HepG2 (cell line): ENCODE measurements around the gene GRAMD4. TPM values are rescaled to one million over a fixed set of nuclear protein-coding genes. Genes with fewer than 3 reads are reported as not detected.

ENCODE experiments used
- ATAC-seq: fragments of 200-7000 bp; cut with Tn5 transposase; 3 replicates; pipeline ENCODE4 v1.9.1; 2020; ENCODE audit warnings: mild to moderate bottlenecking, moderate library complexity
- BruUV-seq: library from RNA; stranded (reverse); fragments of 400-500 nt; replicated peaks from 2 replicates; lab custom pipeline; 2021; lab: Mats Ljungman, UMichigan
- CTCF ChIA-PET: fragments of 300-600 bp; formaldehyde crosslinking; extraction: SDS; loops from one replicate; lab custom pipeline; 2021; ENCODE audit warnings: low total read pairs, inconsistent platforms, low intra/inter-chr PET ratio; lab: Yijun Ruan, JAX
- POLR2A ChIA-PET: fragments of 350-600 bp; sonication (Branson Sonifier 250); formaldehyde crosslinking; loops from one replicate; lab custom pipeline; 2020; ENCODE audit warnings: antibody characterized with exemption, inconsistent platforms; lab: Yijun Ruan, JAX
- DNase-seq: peaks from one replicate; pipeline ENCODE4 v3.0.0-alpha.2; 2015; ENCODE audit warnings: low spot score
- FAIRE-seq: peaks from 3 replicates; lab custom pipeline; 2011; peaks lifted over from hg19 to GRCh38; lab: Jason Lieb, UNC
- H2AFZ ChIP-seq: one replicate; pipeline ENCODE4 v1.6.1; 2011; ENCODE audit warnings: low read length, inconsistent platforms
- H3K27ac ChIP-seq: fragments of 300-600 bp; 3 replicates; pipeline ENCODE4 v1.8.0; 2011; ENCODE audit warnings: mixed run types, mild to moderate bottlenecking, mixed read lengths, low read length, inconsistent platforms; ENCODE audit not compliant: insufficient read depth; ENCODE audit errors: extremely low read length
- H3K27me3 ChIP-seq, 2 experiments: fragments of 200-600 bp in 1 of 2; 2 replicates in 1 of 2; 3 replicates in 1 of 2; pipeline versions ENCODE4 v1.6.0 to v1.8.0; 2011; ENCODE audit warnings: low read length in 2 of 2, mild to moderate bottlenecking in 2 of 2, moderate library complexity in 2 of 2, inconsistent platforms in 1 of 2; ENCODE audit not compliant: insufficient read depth in 2 of 2, control insufficient read depth in 1 of 2
- H3K36me3 ChIP-seq, 2 experiments: fragments of 200-600 bp in 1 of 2; replicated peaks in 1 of 2; 2 replicates in 1 of 2; 3 replicates in 1 of 2; pipeline versions ENCODE4 v1.5.1 to v1.8.0; 2011; ENCODE audit warnings: low read length in 2 of 2, inconsistent platforms in 1 of 2; ENCODE audit not compliant: insufficient read depth in 2 of 2, control insufficient read depth in 1 of 2
- H3K4me1 ChIP-seq: 2 replicates; pipeline ENCODE4 v1.5.1; 2012; ENCODE audit warnings: low read length, inconsistent platforms; ENCODE audit not compliant: insufficient read depth
- H3K4me2 ChIP-seq: 2 replicates; pipeline ENCODE4 v1.6.0; 2011; ENCODE audit warnings: low read depth, low read length, inconsistent platforms
- H3K4me3 ChIP-seq, 3 experiments: fragments of 200-600 bp in 1 of 3; sonication (generic), shearing (Covaris generic) in 1 of 3; replicated peaks in 1 of 3; 2 replicates each; pipeline ENCODE4 v1.5.1; 2011 to 2016; ENCODE audit warnings: low read length in 3 of 3, inconsistent platforms in 2 of 3, low read depth in 2 of 3, mild to moderate bottlenecking in 2 of 3, control low read depth in 1 of 3, mixed read lengths in 1 of 3; ENCODE audit not compliant: insufficient read depth in 1 of 3
- H3K79me2 ChIP-seq: one replicate; pipeline ENCODE4 v1.6.1; 2011; ENCODE audit warnings: low read length, inconsistent platforms; ENCODE audit not compliant: insufficient read depth
- H3K9ac ChIP-seq: 2 replicates; pipeline ENCODE4 v1.6.0; 2011; ENCODE audit warnings: mild to moderate bottlenecking, low read depth, low read length, inconsistent platforms; ENCODE audit not compliant: insufficient read depth
- H3K9me3 ChIP-seq: 2 replicates; pipeline ENCODE4 v1.5.1; 2012; ENCODE audit warnings: mild to moderate bottlenecking, low read length
- H4K20me1 ChIP-seq: 2 replicates; pipeline ENCODE4 v1.6.0; 2011; ENCODE audit warnings: inconsistent platforms, mild to moderate bottlenecking, low read length, moderate library complexity; ENCODE audit not compliant: insufficient read depth
- CENPT ChIP-seq: sonication (generic); formaldehyde crosslinking; IDR thresholded peaks from 2 replicates; pipeline ENCODE4 v1.8.0; 2022; ENCODE audit warnings: low read depth, mild to moderate bottlenecking, moderate library complexity, missing genetic modification reagents
- CTCF ChIP-seq: sonication (generic); formaldehyde crosslinking; IDR thresholded peaks from 2 replicates; pipeline ENCODE4 v1.5.0; 2020; ENCODE audit warnings: mild to moderate bottlenecking, missing genetic modification reagents, moderate library complexity
- ETV5 ChIP-seq: IDR thresholded peaks from 2 replicates; pipeline ENCODE4 v1.6.1; 2018; ENCODE audit warnings: missing biosample characterization, missing genetic modification reagents, inconsistent platforms, borderline replicate concordance
- GATAD2A ChIP-seq: IDR thresholded peaks from 2 replicates; pipeline ENCODE4 v1.6.1; 2016
- GFI1 ChIP-seq: sonication (generic); formaldehyde crosslinking; IDR thresholded peaks from 2 replicates; pipeline ENCODE4 v1.5.0; 2020; ENCODE audit warnings: missing genetic modification reagents, mild to moderate bottlenecking, borderline replicate concordance
- HNRNPL ChIP-seq: fragments of 200-400 bp; formaldehyde crosslinking; IDR thresholded peaks from 2 replicates; pipeline ENCODE4 v1.6.1; 2017; ENCODE audit warnings: mild to moderate bottlenecking, low read depth, low read length
- NR2F6 ChIP-seq, 2 experiments: IDR thresholded peaks; 2 replicates each; pipeline ENCODE4 v1.6.1; 2016; ENCODE audit warnings: antibody characterized with exemption in 1 of 2, mild to moderate bottlenecking in 1 of 2
- RAD21 ChIP-seq: fragments of 450-650 bp; formaldehyde crosslinking; IDR thresholded peaks from 2 replicates; pipeline ENCODE4 v1.5.0; 2020; ENCODE audit warnings: mild to moderate bottlenecking
- RAD51 ChIP-seq: fragments of 450-650 bp; IDR thresholded peaks from 2 replicates; pipeline ENCODE4 v1.6.1; 2016; ENCODE audit warnings: borderline replicate concordance
- SOX13 ChIP-seq, 3 experiments: fragments of 450-650 bp in 1 of 3; sonication (generic) in 1 of 3; formaldehyde crosslinking in 1 of 3; IDR thresholded peaks in 2 of 3; conservative IDR thresholded peaks in 1 of 3; 2 replicates each; pipeline versions ENCODE4 v1.5.0 to v1.6.1; 2016 to 2020; ENCODE audit warnings: antibody characterized with exemption in 1 of 3, mild to moderate bottlenecking in 1 of 3, missing compliant biosample characterization in 1 of 3, missing genetic modification reagents in 1 of 3, moderate library complexity in 1 of 3
- SOX5 ChIP-seq: IDR thresholded peaks from 2 replicates; pipeline ENCODE4 v1.6.1; 2016; ENCODE audit warnings: borderline replicate concordance
- ZEB1 ChIP-seq: IDR thresholded peaks from 2 replicates; pipeline ENCODE4 v1.6.1; 2012; ENCODE audit warnings: mild to moderate bottlenecking, low read depth, inconsistent platforms; ENCODE audit not compliant: insufficient replicate concordance
- ZNF572 ChIP-seq: sonication (generic); formaldehyde crosslinking; IDR thresholded peaks from 2 replicates; pipeline ENCODE4 v1.5.1; 2020; ENCODE audit warnings: mild to moderate bottlenecking, missing genetic modification reagents
- ZNF816 ChIP-seq: sonication (generic); formaldehyde crosslinking; IDR thresholded peaks from 2 replicates; pipeline ENCODE4 v1.8.0; 2022; ENCODE audit warnings: missing genetic modification reagents, mild to moderate bottlenecking, borderline replicate concordance
- ZNF878 ChIP-seq: sonication (generic); formaldehyde crosslinking; IDR thresholded peaks from 2 replicates; pipeline ENCODE4 v1.8.1; 2023; ENCODE audit warnings: mild to moderate bottlenecking, missing genetic modification reagents, moderate library complexity
- WGBS: methylation state at CpG from one replicate; pipeline ENCODE4 v1.1.6; 2017; ENCODE audit warnings: low lambda C conversion rate; 5-methylcytosine and 5-hydroxymethylcytosine counted together
- in situ Hi-C: cut with HindIII; loops from 2 replicates; pipeline ENCODE4 v1.10.0; 2017; ENCODE audit warnings: low pct_unique_long_range_greater_than_20kb; ENCODE audit not compliant: extremely low pct_ligation_motif_present
- intact Hi-C: fragments of 100-400 bp; cut with micrococcal nuclease; formaldehyde crosslinking; loops from one replicate; pipeline ENCODE4 v1.10.0; 2022; ENCODE audit not compliant: unreplicated experiment
- polyA plus RNA-seq, 8 experiments: library from polyadenylated mRNA; depleted of rRNA in 3 of 8; stranded (reverse) in 7 of 8; unstranded in 1 of 8; fragments of >200 nt; fragmentation: Illumina TruSeq in 4 of 8; extraction: Trizol in 4 of 8; gene quantifications; 2 replicates each; pipeline versions ENCODE4 v1.2.1 to v1.2.3, GENCODE V29; 2011 to 2016; ENCODE audit warnings: low read depth in 4 of 8, missing spikeins in 1 of 8, mixed read lengths in 1 of 8; ENCODE audit not compliant: insufficient read depth in 1 of 8
- total RNA-seq, 5 experiments: library from RNA; depleted of rRNA; stranded (reverse); fragments of >200 nt; fragmentation: Illumina TruSeq; extraction: Trizol; gene quantifications; 2 replicates each; pipeline ENCODE4 v1.2.3, GENCODE V29; 2016; ENCODE audit warnings: low read depth in 1 of 5
- TF ChIP-seq, protein P1 (sequence below): sonication (generic); formaldehyde crosslinking; IDR thresholded peaks from 2 replicates; pipeline ENCODE4 v1.5.1; 2020; ENCODE audit warnings: mild to moderate bottlenecking, missing genetic modification reagents, moderate library complexity

The GRAMD4 gene
- total and polyA plus RNA-seq, 2 of the 13 experiments (the other 11 are each of a cell fraction or from before 2014, with no cell fraction given): 15.2 to 15.7 TPM

DNA sequence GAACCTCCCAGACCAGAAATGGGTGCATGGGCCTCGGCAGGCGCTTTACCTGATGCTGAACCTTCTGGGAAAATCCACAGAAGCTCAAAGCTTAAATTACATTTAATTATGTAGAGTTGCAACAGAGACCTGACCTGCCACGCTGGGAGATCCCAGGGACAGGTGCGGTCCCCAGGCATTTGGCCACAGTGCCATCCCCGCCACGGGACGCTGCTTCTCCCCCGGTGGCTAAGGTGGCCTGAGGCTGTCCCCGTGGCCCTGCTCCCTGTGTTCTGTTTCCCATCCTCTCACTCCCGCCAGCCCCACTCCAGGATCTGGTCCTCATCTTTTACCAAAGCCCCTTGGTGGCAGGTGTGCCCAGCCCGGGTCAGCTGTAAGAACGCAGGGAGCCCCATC, 39.6 kb downstream of the GRAMD4 start (continued):
- TF ChIP-seq RAD51 (no peak), ZNF816 (no peak)
- TF ChIP-seq, all 625 proteins: peak for 0

GRCh38 chr22:46660604-46661201, 40.5 kb downstream of the GRAMD4 start:
- H3K36me3 ChIP-seq: peaks cover 2 to 6% of the 10 kb centered on the region in 2 experiments; a peak in 2 of 5 replicates
- peak; percentile 41 for DNase-seq
- no peak overlapping the region; a peak in 1 of 6 replicates for H3K4me3 ChIP-seq
- ChIA-PET POLR2A (interaction anchor here (1.0 kb wide), 1 partner anchor 8 kb away, joined by 5 read pairs; no protein-coding TSS in a partner anchor), CTCF (no interaction called here)
- no peak overlapping the region for H3K27ac ChIP-seq
- intact Hi-C loops: no loop called here
- peak; percentile 15 for FAIRE-seq
- WGBS: 37% methylated on average over 11 of the region's 11 CpGs
- peak overlapping the region; percentile 46 for H3K4me2 ChIP-seq
- no peaks in the 10 kb centered on the region for H3K9me3 ChIP-seq
- in situ Hi-C loops: loop anchor here (25.0 kb wide), 1 partner anchor 98 kb away; no protein-coding TSS in a partner anchor
- no peak overlapping the region for H2AFZ ChIP-seq
- H3K79me2 ChIP-seq: no peaks in the 10 kb centered on the region
- ATAC-seq: peak; percentile 65
- no peak overlapping the region for H3K9ac ChIP-seq
- H4K20me1 ChIP-seq: no peaks in the 10 kb centered on the region; the same call in 1 of the 2 replicates
- peaks cover 32% of the 10 kb centered on the region for H3K4me1 ChIP-seq
- BruUV-seq: no TSS peak
- H3K27me3 ChIP-seq: no peaks in the 10 kb centered on the region; a peak in 1 of 5 replicates
- TF ChIP-seq ETV5 (CRISPR knock-in tag) (peak; percentile 47; the same call in 1 of the 2 replicates), SOX13 (IDR thresholded peaks at IDR 0.05) (no peak), SOX13 (CRISPR knock-in tag; conservative IDR thresholded peaks at IDR 0.05 in 1 of 2, IDR thresholded peaks at IDR 0.05 in 1 of 2) (0 out of 4 replicates have a peak, but pooled peaks of 1 of the 2 experiments have one; percentile 19), GFI1 (0 out of 2 replicates have a peak, but pooled peaks have one; percentile 58), RAD21 (CRISPR knock-in tag) (peak; percentile 38; the same call in 1 of the 2 replicates), NR2F6 (IDR thresholded peaks at IDR 0.05) (no peak), NR2F6 (CRISPR knock-in tag; IDR thresholded peaks at IDR 0.05) (peak; percentile 66; the same call in 1 of the 2 replicates), CENPT (no peak), CTCF (CRISPR knock-in tag) (peak; percentile 43), ZNF878 (CRISPR knock-in tag) (no peak), SOX5 (CRISPR knock-in tag) (0 out of 2 replicates have a peak, but pooled peaks have one; percentile 10), HNRNPL (peak; percentile 86), ZNF572 (CRISPR knock-in tag) (0 out of 2 replicates have a peak, but pooled peaks have one; percentile 51), ZEB1 (peak; percentile 93), GATAD2A (CRISPR knock-in tag) (0 out of 2 replicates have a peak, but pooled peaks have one; percentile 19)
- TF ChIP-seq, protein P1, sequence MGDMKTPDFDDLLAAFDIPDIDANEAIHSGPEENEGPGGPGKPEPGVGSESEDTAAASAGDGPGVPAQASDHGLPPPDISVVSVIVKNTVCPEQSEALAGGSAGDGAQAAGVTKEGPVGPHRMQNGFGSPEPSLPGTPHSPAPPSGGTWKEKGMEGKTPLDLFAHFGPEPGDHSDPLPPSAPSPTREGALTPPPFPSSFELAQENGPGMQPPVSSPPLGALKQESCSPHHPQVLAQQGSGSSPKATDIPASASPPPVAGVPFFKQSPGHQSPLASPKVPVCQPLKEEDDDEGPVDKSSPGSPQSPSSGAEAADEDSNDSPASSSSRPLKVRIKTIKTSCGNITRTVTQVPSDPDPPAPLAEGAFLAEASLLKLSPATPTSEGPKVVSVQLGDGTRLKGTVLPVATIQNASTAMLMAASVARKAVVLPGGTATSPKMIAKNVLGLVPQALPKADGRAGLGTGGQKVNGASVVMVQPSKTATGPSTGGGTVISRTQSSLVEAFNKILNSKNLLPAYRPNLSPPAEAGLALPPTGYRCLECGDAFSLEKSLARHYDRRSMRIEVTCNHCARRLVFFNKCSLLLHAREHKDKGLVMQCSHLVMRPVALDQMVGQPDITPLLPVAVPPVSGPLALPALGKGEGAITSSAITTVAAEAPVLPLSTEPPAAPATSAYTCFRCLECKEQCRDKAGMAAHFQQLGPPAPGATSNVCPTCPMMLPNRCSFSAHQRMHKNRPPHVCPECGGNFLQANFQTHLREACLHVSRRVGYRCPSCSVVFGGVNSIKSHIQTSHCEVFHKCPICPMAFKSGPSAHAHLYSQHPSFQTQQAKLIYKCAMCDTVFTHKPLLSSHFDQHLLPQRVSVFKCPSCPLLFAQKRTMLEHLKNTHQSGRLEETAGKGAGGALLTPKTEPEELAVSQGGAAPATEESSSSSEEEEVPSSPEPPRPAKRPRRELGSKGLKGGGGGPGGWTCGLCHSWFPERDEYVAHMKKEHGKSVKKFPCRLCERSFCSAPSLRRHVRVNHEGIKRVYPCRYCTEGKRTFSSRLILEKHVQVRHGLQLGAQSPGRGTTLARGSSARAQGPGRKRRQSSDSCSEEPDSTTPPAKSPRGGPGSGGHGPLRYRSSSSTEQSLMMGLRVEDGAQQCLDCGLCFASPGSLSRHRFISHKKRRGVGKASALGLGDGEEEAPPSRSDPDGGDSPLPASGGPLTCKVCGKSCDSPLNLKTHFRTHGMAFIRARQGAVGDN (CRISPR knock-in tag): peak; percentile 62
